ENCODE data around the gene SEC22C.
"Not testable (repeated sequence)": the region's sequence is repeated elsewhere in the genome, so short reads cannot be mapped to it uniquely, and the experiment has no call there.

The SEC22C gene

DNA sequence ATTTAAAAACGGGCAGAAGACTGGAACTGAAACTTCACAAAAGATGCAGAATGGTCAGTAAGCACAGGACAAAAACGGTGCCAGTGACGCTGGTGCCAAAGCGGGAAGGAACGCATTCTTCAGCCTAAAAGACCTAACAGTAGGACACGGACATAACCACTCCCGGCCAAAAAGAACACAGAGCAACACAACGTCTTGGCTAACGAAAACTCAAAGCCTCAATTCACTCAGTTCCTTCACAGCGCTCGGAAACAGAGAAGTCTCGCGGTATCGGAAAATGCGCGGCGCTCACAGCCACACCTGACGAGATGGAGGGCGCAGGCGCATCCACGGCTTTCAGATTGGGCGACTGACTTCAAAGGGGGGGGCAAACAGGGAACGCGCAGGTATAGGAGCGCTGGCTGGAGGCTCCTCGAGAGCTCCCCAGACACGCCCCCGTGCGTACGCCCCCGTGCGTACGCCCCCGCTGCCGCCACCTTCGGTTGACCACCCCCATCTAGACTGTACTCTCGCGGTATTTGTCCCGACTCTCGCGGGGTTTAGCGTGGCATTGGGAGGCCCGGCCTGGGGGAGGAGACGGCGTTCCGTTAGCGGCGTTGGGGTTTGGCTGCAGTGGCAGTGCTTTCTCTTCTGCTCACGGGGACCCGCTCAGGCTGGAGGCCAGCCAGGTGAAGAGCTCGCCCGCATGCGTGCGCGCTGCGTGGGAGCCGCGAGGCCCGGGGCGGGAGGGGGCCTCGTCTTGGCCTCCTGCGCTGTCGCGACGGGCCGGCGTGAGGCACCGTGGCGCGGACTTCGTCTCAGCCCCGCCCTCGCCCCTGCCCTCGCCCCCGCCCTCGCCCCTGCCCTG is 18.6 kb upstream of the SEC22C start, which contains the start of gene NKTR:
Gene NKTR, plus strand, starts transcription at position 576 of the 847 bp plus-strand sequence. CDS start 321 bp downstream, outside the sequence.
- DNase-seq (ENCODE audit: extremely low read depth, insufficient read length): peak; percentile 99
- no peaks in the 10 kb centered on the region; the same call in 1 of the 2 replicates for H3K36me3 ChIP-seq (ENCODE audit: control insufficient read depth, insufficient read depth, low read length)
- H3K4me3 ChIP-seq (replicated peaks; ENCODE audit: low read depth, low read length): peak within 1 kb of the TSS; percentile 93
- TF ChIP-seq, protein P1, sequence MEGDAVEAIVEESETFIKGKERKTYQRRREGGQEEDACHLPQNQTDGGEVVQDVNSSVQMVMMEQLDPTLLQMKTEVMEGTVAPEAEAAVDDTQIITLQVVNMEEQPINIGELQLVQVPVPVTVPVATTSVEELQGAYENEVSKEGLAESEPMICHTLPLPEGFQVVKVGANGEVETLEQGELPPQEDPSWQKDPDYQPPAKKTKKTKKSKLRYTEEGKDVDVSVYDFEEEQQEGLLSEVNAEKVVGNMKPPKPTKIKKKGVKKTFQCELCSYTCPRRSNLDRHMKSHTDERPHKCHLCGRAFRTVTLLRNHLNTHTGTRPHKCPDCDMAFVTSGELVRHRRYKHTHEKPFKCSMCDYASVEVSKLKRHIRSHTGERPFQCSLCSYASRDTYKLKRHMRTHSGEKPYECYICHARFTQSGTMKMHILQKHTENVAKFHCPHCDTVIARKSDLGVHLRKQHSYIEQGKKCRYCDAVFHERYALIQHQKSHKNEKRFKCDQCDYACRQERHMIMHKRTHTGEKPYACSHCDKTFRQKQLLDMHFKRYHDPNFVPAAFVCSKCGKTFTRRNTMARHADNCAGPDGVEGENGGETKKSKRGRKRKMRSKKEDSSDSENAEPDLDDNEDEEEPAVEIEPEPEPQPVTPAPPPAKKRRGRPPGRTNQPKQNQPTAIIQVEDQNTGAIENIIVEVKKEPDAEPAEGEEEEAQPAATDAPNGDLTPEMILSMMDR (IDR thresholded peaks at IDR 0.05; ENCODE audit: insufficient read depth, low read length, poor library complexity, severe bottlenecking): no peak
- H3K27me3 ChIP-seq (replicated peaks; ENCODE audit: control insufficient read depth, insufficient read depth, low read length): no peaks in the 10 kb centered on the region

- DNase-seq (ENCODE audit: extremely low read depth, insufficient read length); H3K4me3 ChIP-seq (replicated peaks; ENCODE audit: low read depth, low read length); H3K27me3 ChIP-seq (replicated peaks; ENCODE audit: control insufficient read depth, insufficient read depth, low read length); H3K36me3 ChIP-seq (ENCODE audit: control insufficient read depth, insufficient read depth, low read length): not testable (repeated sequence)
Measured at GRCh38 chr3:42597098-42597497, 15.3 kb upstream of the SEC22C start.

GRCh38 chr3:42595682-42596081 is 13.9 kb upstream of the SEC22C start:
- no peak overlapping the region for H3K4me3 ChIP-seq (replicated peaks; ENCODE audit: low read depth, low read length)
- TF ChIP-seq, protein P1 (IDR thresholded peaks at IDR 0.05; ENCODE audit: insufficient read depth, low read length, poor library complexity, severe bottlenecking): no peak
- peaks cover 3% of the 10 kb centered on the region for H3K36me3 ChIP-seq (ENCODE audit: control insufficient read depth, insufficient read depth, low read length)
- H3K27me3 ChIP-seq (replicated peaks; ENCODE audit: control insufficient read depth, insufficient read depth, low read length): no peaks in the 10 kb centered on the region
- no peak for DNase-seq (ENCODE audit: extremely low read depth, insufficient read length)

DNA sequence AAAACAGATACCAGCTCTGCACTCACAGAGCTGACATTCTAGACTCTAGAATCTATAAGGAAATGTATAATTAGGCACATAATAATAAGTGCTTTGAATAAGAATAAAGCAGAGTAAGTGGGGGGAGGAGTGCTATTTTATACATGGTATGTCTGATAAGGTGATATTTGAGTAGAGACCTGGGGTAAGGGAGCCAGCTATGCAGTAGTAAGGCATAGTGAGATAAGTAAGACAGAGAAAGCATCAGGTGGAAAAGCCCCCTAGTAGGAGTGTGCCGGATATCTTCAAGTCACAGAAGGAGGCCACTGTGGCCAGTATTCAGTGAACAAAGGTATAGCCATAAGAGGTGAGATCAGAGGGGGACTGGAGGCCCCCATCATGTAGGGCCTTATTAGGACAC is 11.9 kb upstream of the SEC22C start:
- H3K27me3 ChIP-seq (replicated peaks; ENCODE audit: control insufficient read depth, insufficient read depth, low read length): no peaks in the 10 kb centered on the region
- peaks cover 3% of the 10 kb centered on the region for H3K36me3 ChIP-seq (ENCODE audit: control insufficient read depth, insufficient read depth, low read length)
- DNase-seq (ENCODE audit: extremely low read depth, insufficient read length): no peak
- TF ChIP-seq, protein P1 (IDR thresholded peaks at IDR 0.05; ENCODE audit: insufficient read depth, low read length, poor library complexity, severe bottlenecking): no peak
- no peak overlapping the region for H3K4me3 ChIP-seq (replicated peaks; ENCODE audit: low read depth, low read length)

- H3K4me3 ChIP-seq (replicated peaks; ENCODE audit: low read depth, low read length): peak overlapping the region; percentile 84
- DNase-seq (ENCODE audit: extremely low read depth, insufficient read length): no peak
- H3K27me3 ChIP-seq (replicated peaks; ENCODE audit: control insufficient read depth, insufficient read depth, low read length): no peaks in the 10 kb centered on the region
- TF ChIP-seq, protein P1 (IDR thresholded peaks at IDR 0.05; ENCODE audit: insufficient read depth, low read length, poor library complexity, severe bottlenecking): no peak
- H3K36me3 ChIP-seq (ENCODE audit: control insufficient read depth, insufficient read depth, low read length): peaks cover 3% of the 10 kb centered on the region
Measured at GRCh38 chr3:42591811-42592210, 10.0 kb upstream of the SEC22C start.

GRCh38 chr3:42590989-42591756 is 9.4 kb upstream of the SEC22C start:
- Histone ChIP-seq H3K36me3 (ENCODE audit: control insufficient read depth, insufficient read depth, low read length) (peaks cover 3% of the 10 kb centered on the region; the same call in 1 of the 2 replicates), H3K27me3 (replicated peaks; ENCODE audit: control insufficient read depth, insufficient read depth, low read length) (no peaks in the 10 kb centered on the region), H3K4me3 (replicated peaks; ENCODE audit: low read depth, low read length) (peak overlapping the region; percentile 84)
- TF ChIP-seq, protein P1 (IDR thresholded peaks at IDR 0.05; ENCODE audit: insufficient read depth, low read length, poor library complexity, severe bottlenecking): no peak
- DNase-seq (ENCODE audit: extremely low read depth, insufficient read length): no peak
